SK-N-SH (cell line): ENCODE data around the gene HOXD11. TPM values are rescaled to one million over a fixed set of nuclear protein-coding genes. Genes with fewer than 3 reads are reported as not detected.

Experiments
- CTCF ChIA-PET: fragments of 300-600, 350-600 bp; formaldehyde crosslinking; extraction: SDS; loops from one replicate; lab custom pipeline; 2021; lab: Yijun Ruan, JAX
- POLR2A ChIA-PET: fragments of 350-600 bp; sonication (Branson Sonifier 250); formaldehyde crosslinking; extraction: SDS; loops from one replicate; lab custom pipeline; 2020; ENCODE audit warnings: antibody characterized with exemption, inconsistent platforms; lab: Yijun Ruan, JAX
- DNase-seq: peaks from one replicate; pipeline ENCODE4 v3.0.0; 2012
- H2AFZ ChIP-seq: fragments of 200-600 bp; sonication (generic); 2 replicates; pipeline ENCODE4 v1.8.1; 2016; ENCODE audit warnings: antibody characterized with exemption, mild to moderate bottlenecking, low read depth
- H3F3A ChIP-seq: fragments of 200-600 bp; sonication (generic); replicated peaks from 2 replicates; pipeline ENCODE3; 2016; ENCODE audit warnings: antibody characterized with exemption, mild to moderate bottlenecking; ENCODE audit not compliant: insufficient read depth
- H3K27ac ChIP-seq, 2 experiments: fragments of 200-500 bp in 1 of 2; fragments of 200-600 bp in 1 of 2; sonication (Bioruptor generic) in 1 of 2; sonication (generic), shearing (Covaris generic) in 1 of 2; 2 replicates each; pipeline versions ENCODE4 v1.5.1 to v1.6.1; 2014 to 2016; ENCODE audit warnings: low read depth in 2 of 2, inconsistent platforms in 1 of 2, low read length in 1 of 2, mild to moderate bottlenecking in 1 of 2, mixed read lengths in 1 of 2
- H3K27me3 ChIP-seq: fragments of 200-600 bp; sonication (generic), shearing (Covaris generic); 2 replicates; pipeline ENCODE4 v1.6.1; 2016; ENCODE audit warnings: mixed run types; ENCODE audit not compliant: insufficient read depth
- H3K36me3 ChIP-seq, 2 experiments: fragments of 200-500 bp in 1 of 2; fragments of 200-600 bp in 1 of 2; sonication (Bioruptor generic) in 1 of 2; sonication (generic) in 1 of 2; replicated peaks in 1 of 2; 2 replicates each; pipeline versions ENCODE3 to v1.5.1; 2014 to 2016; ENCODE audit warnings: low read length in 1 of 2, mild to moderate bottlenecking in 1 of 2; ENCODE audit not compliant: insufficient read depth in 2 of 2, control insufficient read depth in 1 of 2
- H3K4me1 ChIP-seq, 2 experiments: fragments of 200-500 bp in 1 of 2; fragments of 200-600 bp in 1 of 2; sonication (Bioruptor generic) in 1 of 2; sonication (generic), shearing (Covaris generic) in 1 of 2; 2 replicates each; pipeline versions ENCODE4 v1.5.1 to v1.6.1; 2014 to 2016; ENCODE audit warnings: low read depth in 1 of 2, low read length in 1 of 2, mixed run types in 1 of 2; ENCODE audit not compliant: insufficient read depth in 2 of 2, control insufficient read depth in 1 of 2
- H3K4me2 ChIP-seq: fragments of 200-600 bp; sonication (generic), shearing (Covaris generic); 2 replicates; pipeline ENCODE4 v1.6.1; 2017; ENCODE audit warnings: mixed run types
- H3K4me3 ChIP-seq, 2 experiments: fragments of 200-500 bp in 1 of 2; fragments of 200-600 bp in 1 of 2; sonication (Bioruptor generic) in 1 of 2; sonication (generic), shearing (Covaris generic) in 1 of 2; 2 replicates each; pipeline versions ENCODE4 v1.5.1 to v1.8.1; 2014 to 2016; ENCODE audit warnings: low read depth in 2 of 2, inconsistent platforms in 1 of 2, low read length in 1 of 2, mild to moderate bottlenecking in 1 of 2, mixed read lengths in 1 of 2, moderate library complexity in 1 of 2
- H3K79me2 ChIP-seq: fragments of 200-600 bp; sonication (generic); 2 replicates; pipeline ENCODE4 v1.8.1; 2017; ENCODE audit warnings: mild to moderate bottlenecking; ENCODE audit not compliant: insufficient read depth
- H3K9ac ChIP-seq: fragments of 200-600 bp; sonication (generic); 2 replicates; pipeline ENCODE4 v1.6.1; 2017; ENCODE audit warnings: mixed run types
- H3K9me2 ChIP-seq: fragments of 200-600 bp; sonication (generic); 2 replicates; pipeline ENCODE4 v1.6.1; 2017; ENCODE audit warnings: mixed run types
- H3K9me3 ChIP-seq: fragments of 200-600 bp; sonication (generic); 2 replicates; pipeline ENCODE4 v1.6.1; 2017; ENCODE audit warnings: mixed run types, mild to moderate bottlenecking, moderate library complexity
- H4K20me1 ChIP-seq: fragments of 200-600 bp; sonication (generic); 2 replicates; pipeline ENCODE4 v1.6.1; 2017; ENCODE audit warnings: mild to moderate bottlenecking, mixed run types; ENCODE audit not compliant: insufficient read depth
- EP300 ChIP-seq, 2 experiments: IDR thresholded peaks; 2 replicates each; pipeline versions ENCODE4 v1.4.0 to v1.6.1; 2012; ENCODE audit warnings: borderline replicate concordance in 1 of 2, low read depth in 1 of 2, low read length in 1 of 2
- EZH2phosphoT487 ChIP-seq: fragments of 200-600 bp; sonication (generic); IDR thresholded peaks from 2 replicates; pipeline ENCODE4 v1.6.1; 2017; ENCODE audit warnings: low read depth, mixed run types, mild to moderate bottlenecking, antibody characterized with exemption, moderate library complexity, borderline replicate concordance
- FOSL2 ChIP-seq: IDR thresholded peaks from 2 replicates; pipeline ENCODE4 v1.4.0; 2012; ENCODE audit warnings: low read depth, mild to moderate bottlenecking, moderate library complexity, borderline replicate concordance
- FOXM1 ChIP-seq: IDR thresholded peaks from 2 replicates; pipeline ENCODE4 v1.4.0; 2012; ENCODE audit warnings: low read depth, mild to moderate bottlenecking
- GABPA ChIP-seq: IDR thresholded peaks from 2 replicates; pipeline ENCODE4 v1.4.0; 2012; ENCODE audit warnings: low read depth, mild to moderate bottlenecking
- NRF1 ChIP-seq: IDR thresholded peaks from 2 replicates; pipeline ENCODE4 v1.6.1; 2012; ENCODE audit warnings: low read depth, mild to moderate bottlenecking, low read length
- RFX5 ChIP-seq: IDR thresholded peaks from 2 replicates; pipeline ENCODE4 v1.6.1; 2012; ENCODE audit warnings: mild to moderate bottlenecking, improper control_type of control experiment, low read length
- RXRA ChIP-seq: IDR thresholded peaks from 2 replicates; pipeline ENCODE4 v1.4.0; 2012; ENCODE audit warnings: low read depth, mild to moderate bottlenecking, borderline replicate concordance
- WGBS: methylation state at CpG from one replicate; pipeline ENCODE4 v1.1.6; 2017; ENCODE audit warnings: low lambda C conversion rate; 5-methylcytosine and 5-hydroxymethylcytosine counted together
- polyA plus RNA-seq, 3 experiments: library from polyadenylated mRNA; depleted of rRNA; stranded (reverse); fragments of >200 nt; gene quantifications; 2 replicates each; pipeline ENCODE4 v1.2.3, GENCODE V29; 2012
- TF ChIP-seq, protein P1 (sequence below): IDR thresholded peaks from 2 replicates; pipeline ENCODE4 v1.4.0; 2012; ENCODE audit warnings: low read depth, borderline replicate concordance

HOXD11 gene
- polyA plus RNA-seq, 1 of the 3 experiments (the other 2 are of a cell fraction), result not detected

DNA sequence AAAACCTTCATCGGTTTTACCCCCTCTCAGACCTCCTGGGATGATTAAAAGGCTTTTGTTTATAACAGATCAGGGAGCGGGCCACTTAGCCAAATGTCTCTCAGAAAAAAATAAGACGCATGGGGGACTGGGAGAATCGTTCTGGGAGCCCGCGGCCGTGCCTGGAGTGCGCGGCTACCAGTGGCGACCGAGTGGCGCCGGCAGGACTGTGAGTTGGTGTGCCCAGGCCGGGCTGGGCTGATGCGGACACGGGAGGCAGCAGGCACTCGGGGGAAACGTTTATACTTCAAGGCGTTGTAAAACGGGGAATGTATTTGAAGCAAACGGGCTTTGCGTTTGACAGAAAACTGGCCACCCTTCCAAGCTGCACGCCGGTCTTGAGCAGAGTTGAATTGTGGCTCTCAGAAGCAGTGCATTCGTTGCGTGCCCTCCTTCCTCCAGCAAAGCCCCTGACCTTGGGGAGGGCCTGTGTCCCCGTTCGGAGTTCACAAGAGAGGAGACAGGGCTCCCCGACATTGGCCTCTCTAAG is 4.8 kb downstream of the HOXD11 start:
- Histone ChIP-seq H3K4me3 (no peak overlapping the region), H3F3A (peaks cover 3% of the 10 kb centered on the region), H3K9me3 (no peaks in the 10 kb centered on the region), H4K20me1 (no peaks in the 10 kb centered on the region), H3K27me3 (peaks cover 67% of the 10 kb centered on the region), H3K27ac (no peak overlapping the region), H3K4me2 (no peak overlapping the region; the same call in 1 of the 2 replicates), H3K4me1 (peaks cover 0 to 6% of the 10 kb centered on the region in 2 experiments; a peak in 2 of 4 replicates), H3K9ac (no peak overlapping the region), H3K9me2 (no peaks in the 10 kb centered on the region), H2AFZ (no peak overlapping the region), H3K79me2 (no peaks in the 10 kb centered on the region), H3K36me3 (no peaks in the 10 kb centered on the region)
- CTCF ChIA-PET, result interaction anchor here (0.5 to 17.7 kb wide), 32 partner anchors 10 to 1084 kb away, joined by 3 to 264 read pairs (median 6); partner anchors contain the start of genes EVX2, HOXD12, HOXD13 and HOXD9
- POLR2A ChIA-PET, result interaction anchor here (1.1 kb wide), 1 partner anchor 525 kb away, joined by 4 read pairs; no protein-coding TSS in a partner anchor
- no peak for DNase-seq
- WGBS, result 49% methylated on average over 22 of the region's 29 CpGs
- TF ChIP-seq GABPA (no peak), RFX5 (no peak), RXRA (no peak), FOSL2 (no peak), EP300 (IDR thresholded peaks at IDR 0.05; ENCODE audit: borderline replicate concordance in 1 of 2, low read depth in 1 of 2, low read length in 1 of 2) (no peak), EZH2phosphoT487 (no peak)
- TF ChIP-seq, protein P1, sequence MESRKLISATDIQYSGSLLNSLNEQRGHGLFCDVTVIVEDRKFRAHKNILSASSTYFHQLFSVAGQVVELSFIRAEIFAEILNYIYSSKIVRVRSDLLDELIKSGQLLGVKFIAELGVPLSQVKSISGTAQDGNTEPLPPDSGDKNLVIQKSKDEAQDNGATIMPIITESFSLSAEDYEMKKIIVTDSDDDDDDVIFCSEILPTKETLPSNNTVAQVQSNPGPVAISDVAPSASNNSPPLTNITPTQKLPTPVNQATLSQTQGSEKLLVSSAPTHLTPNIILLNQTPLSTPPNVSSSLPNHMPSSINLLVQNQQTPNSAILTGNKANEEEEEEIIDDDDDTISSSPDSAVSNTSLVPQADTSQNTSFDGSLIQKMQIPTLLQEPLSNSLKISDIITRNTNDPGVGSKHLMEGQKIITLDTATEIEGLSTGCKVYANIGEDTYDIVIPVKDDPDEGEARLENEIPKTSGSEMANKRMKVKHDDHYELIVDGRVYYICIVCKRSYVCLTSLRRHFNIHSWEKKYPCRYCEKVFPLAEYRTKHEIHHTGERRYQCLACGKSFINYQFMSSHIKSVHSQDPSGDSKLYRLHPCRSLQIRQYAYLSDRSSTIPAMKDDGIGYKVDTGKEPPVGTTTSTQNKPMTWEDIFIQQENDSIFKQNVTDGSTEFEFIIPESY, result no peak

DNA sequence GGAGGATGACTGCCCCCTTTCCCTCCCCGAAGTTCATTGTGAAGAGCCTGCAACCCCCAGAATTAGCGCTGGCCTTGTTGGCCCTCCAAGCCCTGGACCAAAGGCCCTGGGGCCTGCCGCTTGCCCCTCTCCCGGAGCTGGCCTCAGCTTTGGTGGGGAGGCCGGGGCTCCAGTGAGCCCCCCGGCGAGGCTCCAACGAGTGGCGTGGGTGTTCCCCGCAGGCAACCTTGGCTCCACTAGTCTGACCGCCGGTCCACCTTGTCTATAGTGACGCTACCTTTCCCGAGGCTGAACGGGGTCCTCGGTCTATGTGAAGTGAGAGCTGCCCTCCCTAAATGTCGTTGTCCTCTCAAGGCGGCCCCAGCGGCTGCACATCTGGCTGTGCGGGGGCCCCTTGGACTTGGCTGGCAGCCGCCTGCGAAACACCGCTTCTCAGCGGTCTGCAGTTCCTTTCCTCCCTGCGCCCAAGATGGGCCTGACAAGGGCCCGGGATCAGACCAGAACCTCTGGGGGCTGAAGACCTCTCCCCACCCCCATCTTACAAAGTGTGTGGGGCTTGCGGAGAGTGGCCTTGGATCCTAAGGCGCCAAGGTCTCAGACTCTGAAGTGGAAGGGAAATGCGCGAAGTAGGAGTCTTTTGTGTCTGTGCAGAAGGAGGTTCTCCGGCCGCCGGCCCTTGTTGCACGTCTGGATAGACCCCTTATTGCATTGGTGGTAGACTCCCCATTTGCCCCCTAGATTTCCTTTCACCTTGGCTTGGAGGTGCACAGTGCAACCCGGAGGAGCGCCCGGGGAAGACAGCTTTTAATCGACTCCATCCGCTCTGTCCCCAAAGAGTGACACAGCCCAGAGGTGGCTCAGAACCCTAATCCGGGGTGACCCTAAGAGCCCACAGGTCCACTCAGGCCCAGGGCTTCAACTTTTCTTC is 5.6 kb downstream of the HOXD11 start:
- WGBS, result 78% methylated on average over 24 of the region's 40 CpGs
- TF ChIP-seq NRF1 (no peak), FOXM1 (no peak)
- no peak overlapping the region for H2AFZ ChIP-seq
- no peak overlapping the region for H3K9ac ChIP-seq
- no peaks in the 10 kb centered on the region for H3K79me2 ChIP-seq
- DNase-seq, result no peak
- peaks cover 3% of the 10 kb centered on the region for H3F3A ChIP-seq
- no peak overlapping the region for H3K27ac ChIP-seq
- no peaks in the 10 kb centered on the region for H4K20me1 ChIP-seq
- CTCF ChIA-PET, result interaction anchor here (0.7 to 17.7 kb wide), 19 partner anchors 10 to 1036 kb away, joined by 3 to 264 read pairs (median 7); partner anchors contain the start of genes EVX2, HOXD12, HOXD13 and HOXD9
- H3K9me3 ChIP-seq, result no peaks in the 10 kb centered on the region
- no peak overlapping the region for H3K4me2 ChIP-seq
- no peaks in the 10 kb centered on the region for H3K9me2 ChIP-seq
- POLR2A ChIA-PET, result interaction anchor here (0.6 kb wide), 1 partner anchor 8 kb away, joined by 3 read pairs; no protein-coding TSS in a partner anchor
- H3K27me3 ChIP-seq, result peaks cover 70% of the 10 kb centered on the region; the same call in 1 of the 2 replicates
- H3K36me3 ChIP-seq, result no peaks in the 10 kb centered on the region
- peaks cover 0 to 8% of the 10 kb centered on the region in 2 experiments; a peak in 2 of 4 replicates for H3K4me1 ChIP-seq
- H3K4me3 ChIP-seq, result no peak overlapping the region
